Measurements from ENCODE around the gene ITGAL. TPM values are rescaled to one million over a fixed set of nuclear protein-coding genes. Genes with fewer than 3 reads are reported as not detected.

Gene ITGAL
- total and polyA plus RNA-seq, 2 of the 13 experiments (the other 11 are each of a cell fraction or from before 2014, with no cell fraction given): 0.86 to 1.2 TPM

- TF ChIP-seq ZBTB37 (CRISPR knock-in tag; IDR thresholded peaks at IDR 0.05) (peak; percentile 53; the same call in 1 of the 2 replicates), MEIS1 (CRISPR knock-in tag; IDR thresholded peaks at IDR 0.05; ENCODE audit: borderline replicate concordance) (peak; percentile 90; the same call in 1 of the 2 replicates), ZNF768 (CRISPR knock-in tag; IDR thresholded peaks at IDR 0.05) (no peak), CCDC6 (CRISPR knock-in tag; IDR thresholded peaks at IDR 0.05) (no peak), FOXO4 (CRISPR knock-in tag; conservative IDR thresholded peaks at IDR 0.05) (no peak), MTA1 (CRISPR knock-in tag; IDR thresholded peaks at IDR 0.05; ENCODE audit: borderline replicate concordance) (peak; percentile 84; the same call in 1 of the 2 replicates), ZKSCAN8 (CRISPR knock-in tag; IDR thresholded peaks at IDR 0.05; ENCODE audit: borderline replicate concordance) (no peak), SRF (IDR thresholded peaks at IDR 0.05; ENCODE audit: low read depth, low read length) (no peak), ZBTB2 (CRISPR knock-in tag; IDR thresholded peaks at IDR 0.05; ENCODE audit: low read depth) (no peak), ZMAT3 (CRISPR knock-in tag; conservative IDR thresholded peaks at IDR 0.05) (peak; percentile 66; the same call in 1 of the 2 replicates), U2AF2 (IDR thresholded peaks at IDR 0.05; ENCODE audit: low read depth, low read length) (no peak), ZNF17 (CRISPR knock-in tag; IDR thresholded peaks at IDR 0.05) (no peak), NFIC (IDR thresholded peaks at IDR 0.05; ENCODE audit: low read length) (no peak), PHB2 (IDR thresholded peaks at IDR 0.05; ENCODE audit: partially characterized antibody) (no peak), FOXA3 (CRISPR knock-in tag; IDR thresholded peaks at IDR 0.05) (peak; percentile 27), ZNF225 (CRISPR knock-in tag; IDR thresholded peaks at IDR 0.05) (peak; percentile 22; the same call in 1 of the 2 replicates), ZFP62 (CRISPR knock-in tag; IDR thresholded peaks at IDR 0.05) (no peak), RNF219 (CRISPR knock-in tag; IDR thresholded peaks at IDR 0.05) (no peak), SP2 (CRISPR knock-in tag; IDR thresholded peaks at IDR 0.05) (no peak), SMARCE1 (IDR thresholded peaks at IDR 0.05; ENCODE audit: borderline replicate concordance) (no peak), ZNF44 (CRISPR knock-in tag; IDR thresholded peaks at IDR 0.05) (no peak), ZNF614 (CRISPR knock-in tag; IDR thresholded peaks at IDR 0.05; ENCODE audit: borderline replicate concordance) (no peak)
Measured at GRCh38 chr16:30521873-30522641, 49.5 kb downstream of the ITGAL start (continued).
